Neutrophil (primary cell): ENCODE results near the gene SLIT3.

Experiments used
- H3K27ac ChIP-seq: fragments of 200-600 bp; sonication (generic); 2 replicates; pipeline ENCODE4 v1.5.1; 2016; ENCODE audit warnings: mild to moderate bottlenecking, moderate library complexity
- H3K27me3 ChIP-seq: fragments of 200-600 bp; sonication (generic); 2 replicates; pipeline ENCODE4 v1.6.0; 2016; ENCODE audit warnings: mild to moderate bottlenecking
- H3K36me3 ChIP-seq: fragments of 200-600 bp; sonication (generic); 2 replicates; pipeline ENCODE4 v1.5.1; 2017
- H3K4me1 ChIP-seq, 2 experiments: fragments of 200-600 bp in 1 of 2; sonication (generic) in 1 of 2; 1 replicate in 1 of 2; 2 replicates in 1 of 2; pipeline versions ENCODE4 v1.5.1 to v1.6.1; 2013 to 2016; ENCODE audit warnings: low read depth in 1 of 2, low read length in 1 of 2, mild to moderate bottlenecking in 1 of 2, moderate library complexity in 1 of 2; ENCODE audit not compliant: control insufficient read depth in 1 of 2, insufficient read depth in 1 of 2
- H3K4me3 ChIP-seq, 2 experiments: fragments of 200-600 bp in 1 of 2; sonication (generic) in 1 of 2; 1 replicate in 1 of 2; 2 replicates in 1 of 2; pipeline ENCODE4 v1.5.1; 2013 to 2016; ENCODE audit warnings: low read depth in 1 of 2, low read length in 1 of 2, mild to moderate bottlenecking in 1 of 2, moderate library complexity in 1 of 2
- H3K9me3 ChIP-seq: fragments of 200-600 bp; sonication (generic); 2 replicates; pipeline ENCODE4 v1.5.1; 2016
- TF ChIP-seq, protein P1 (sequence below): fragments of 200-600 bp; sonication (generic); IDR thresholded peaks from 2 replicates; pipeline ENCODE4 v1.5.1; 2016; ENCODE audit warnings: antibody characterized with exemption

Gene SLIT3

DNA sequence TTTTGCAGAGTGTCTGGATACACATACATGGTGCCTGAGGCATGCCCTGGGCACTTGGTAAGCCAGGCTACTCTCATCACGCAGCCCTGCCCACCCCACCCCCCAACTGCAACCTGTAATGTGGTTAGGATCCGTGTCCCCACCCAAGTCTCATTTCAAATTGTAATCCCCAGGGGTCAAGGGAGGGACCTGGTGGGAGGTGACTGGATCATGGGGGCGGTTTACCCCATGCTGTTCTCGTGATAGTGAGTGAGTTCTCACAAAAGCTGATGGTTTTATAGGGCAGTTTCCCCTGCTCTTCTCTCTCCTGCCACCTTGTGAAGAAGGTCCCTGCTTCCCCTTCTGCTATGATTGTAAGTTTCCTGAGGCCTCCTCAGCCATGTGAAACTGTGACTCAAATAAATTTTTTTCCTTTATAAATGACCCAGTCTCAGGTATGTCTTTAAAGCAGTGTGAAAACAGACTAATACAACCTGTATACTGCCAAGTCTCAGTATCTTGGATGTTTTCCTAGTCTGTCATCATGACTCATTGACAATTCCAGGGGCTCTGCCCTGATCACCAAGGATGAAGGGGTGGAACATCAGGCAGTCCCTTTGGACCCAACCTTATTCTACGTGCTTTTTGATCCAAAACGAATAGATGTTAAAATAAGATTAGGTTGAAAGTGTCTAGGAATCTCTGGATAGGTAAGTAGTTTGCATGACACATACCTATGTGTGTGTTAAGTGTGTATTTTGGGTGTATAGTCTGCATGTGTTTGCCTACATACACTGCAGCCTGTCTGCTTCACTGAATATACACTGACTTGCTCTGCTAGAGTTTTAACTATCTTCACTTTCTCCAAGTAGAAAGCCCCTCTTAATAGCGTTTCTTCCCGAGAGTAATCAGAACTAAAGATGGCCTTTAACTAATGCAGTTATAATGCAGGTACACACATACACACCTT, 293.8 kb downstream of the SLIT3 start:
- H3K27ac ChIP-seq, result no peak overlapping the region
- no peaks in the 10 kb centered on the region for H3K27me3 ChIP-seq
- H3K4me1 ChIP-seq, result no peaks in the 10 kb centered on the region
- no peaks in the 10 kb centered on the region for H3K9me3 ChIP-seq
- H3K36me3 ChIP-seq, result no peaks in the 10 kb centered on the region
- TF ChIP-seq, protein P1, sequence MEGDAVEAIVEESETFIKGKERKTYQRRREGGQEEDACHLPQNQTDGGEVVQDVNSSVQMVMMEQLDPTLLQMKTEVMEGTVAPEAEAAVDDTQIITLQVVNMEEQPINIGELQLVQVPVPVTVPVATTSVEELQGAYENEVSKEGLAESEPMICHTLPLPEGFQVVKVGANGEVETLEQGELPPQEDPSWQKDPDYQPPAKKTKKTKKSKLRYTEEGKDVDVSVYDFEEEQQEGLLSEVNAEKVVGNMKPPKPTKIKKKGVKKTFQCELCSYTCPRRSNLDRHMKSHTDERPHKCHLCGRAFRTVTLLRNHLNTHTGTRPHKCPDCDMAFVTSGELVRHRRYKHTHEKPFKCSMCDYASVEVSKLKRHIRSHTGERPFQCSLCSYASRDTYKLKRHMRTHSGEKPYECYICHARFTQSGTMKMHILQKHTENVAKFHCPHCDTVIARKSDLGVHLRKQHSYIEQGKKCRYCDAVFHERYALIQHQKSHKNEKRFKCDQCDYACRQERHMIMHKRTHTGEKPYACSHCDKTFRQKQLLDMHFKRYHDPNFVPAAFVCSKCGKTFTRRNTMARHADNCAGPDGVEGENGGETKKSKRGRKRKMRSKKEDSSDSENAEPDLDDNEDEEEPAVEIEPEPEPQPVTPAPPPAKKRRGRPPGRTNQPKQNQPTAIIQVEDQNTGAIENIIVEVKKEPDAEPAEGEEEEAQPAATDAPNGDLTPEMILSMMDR, result no peak
- no peak overlapping the region for H3K4me3 ChIP-seq

DNA sequence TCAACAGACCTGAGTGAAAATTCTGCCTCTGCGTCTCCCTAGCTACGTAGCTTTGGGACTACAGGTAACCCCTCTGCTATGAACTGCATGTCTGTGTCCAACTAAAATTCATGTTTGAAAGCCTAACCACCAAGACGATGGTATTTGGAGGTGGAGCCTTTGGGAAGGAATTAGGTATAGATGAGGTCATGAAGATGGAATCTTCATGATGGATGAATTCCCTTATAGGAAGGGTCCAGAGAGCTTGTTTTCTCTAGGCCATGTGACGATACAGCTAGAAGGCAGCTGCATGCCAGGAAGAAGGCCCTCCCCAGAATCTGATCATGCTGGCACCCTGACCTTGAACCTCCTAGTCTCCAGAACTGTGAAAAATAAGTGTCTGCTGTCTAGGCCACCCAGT, 296.4 kb downstream of the SLIT3 start:
- Histone ChIP-seq H3K27me3 (peaks cover 6% of the 10 kb centered on the region), H3K27ac (no peak overlapping the region), H3K4me1 (no peaks in the 10 kb centered on the region), H3K36me3 (no peaks in the 10 kb centered on the region), H3K9me3 (no peaks in the 10 kb centered on the region), H3K4me3 (no peak overlapping the region)
- TF ChIP-seq, protein P1, result no peak

DNA sequence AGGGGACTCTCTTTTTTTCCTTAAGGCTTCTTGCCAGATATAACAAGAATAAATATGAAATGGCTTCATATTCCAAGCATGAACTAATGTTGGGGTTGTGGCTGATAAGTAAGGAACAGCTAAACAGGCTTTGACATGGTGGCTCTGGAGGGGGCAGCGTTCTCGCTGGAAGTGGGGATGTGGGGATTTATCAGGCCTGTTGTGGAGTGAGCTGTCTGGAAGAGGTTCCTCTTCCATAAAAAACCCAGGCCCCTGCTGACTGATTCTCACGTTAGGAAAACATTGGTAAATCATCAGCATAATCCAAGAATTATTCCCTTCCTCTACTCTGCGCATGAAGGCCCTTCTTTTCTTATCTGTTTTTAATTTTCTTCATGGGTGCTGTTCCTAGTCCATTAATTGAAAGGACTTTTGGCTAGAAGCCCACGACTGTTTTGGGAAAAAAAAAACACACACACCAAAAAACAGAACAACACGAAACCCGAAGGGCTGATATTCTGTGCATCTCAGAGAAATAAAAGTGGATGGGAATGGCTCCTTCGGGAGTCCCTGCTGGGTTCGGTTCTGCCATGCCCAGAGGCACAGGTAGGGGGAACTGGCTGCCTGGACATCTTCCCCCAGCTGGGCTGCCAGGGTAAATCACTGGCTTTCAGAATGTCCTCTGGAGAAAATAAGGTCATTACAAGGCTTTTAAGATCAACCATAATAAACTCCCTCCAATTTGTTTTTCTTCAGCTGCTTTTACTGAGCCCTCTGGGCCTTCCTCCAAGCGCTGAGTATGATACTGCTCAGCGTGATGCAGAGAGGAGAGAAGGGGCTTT, 297.0 kb downstream of the SLIT3 start:
- no peak overlapping the region for H3K4me3 ChIP-seq
- H3K36me3 ChIP-seq, result no peaks in the 10 kb centered on the region
- TF ChIP-seq, protein P1, result no peak
- no peaks in the 10 kb centered on the region for H3K9me3 ChIP-seq
- H3K27ac ChIP-seq, result no peak overlapping the region
- H3K4me1 ChIP-seq, result no peaks in the 10 kb centered on the region
- H3K27me3 ChIP-seq, result peaks cover 6% of the 10 kb centered on the region

DNA sequence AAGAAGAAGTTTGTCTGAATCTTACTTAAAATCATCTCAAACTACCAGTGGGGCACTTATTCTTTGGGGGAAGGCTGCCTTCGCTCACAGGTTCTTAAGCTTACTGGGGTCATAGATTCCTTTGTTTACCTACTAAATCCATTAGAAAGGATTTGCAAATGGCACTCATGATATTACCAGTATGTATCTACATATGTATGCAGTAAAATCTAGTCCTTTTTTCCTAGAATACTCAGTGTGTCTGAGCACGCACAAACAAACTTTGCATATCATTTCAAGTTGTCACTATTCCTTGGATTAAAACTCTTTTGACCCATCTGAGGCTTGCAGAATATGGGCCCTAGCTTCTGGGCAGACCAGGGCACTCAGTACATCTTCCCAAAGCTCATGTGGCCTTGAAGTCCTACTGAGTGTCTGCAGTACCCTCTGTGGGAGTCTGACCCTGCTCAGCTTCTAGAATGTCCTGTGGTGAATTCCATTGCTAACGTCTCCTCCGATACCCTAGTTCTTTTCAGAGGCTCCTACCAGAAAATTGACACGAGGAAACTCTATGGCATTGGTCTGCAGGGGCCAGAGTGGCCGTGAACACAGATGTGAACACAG, 297.9 kb downstream of the SLIT3 start:
- no peak overlapping the region for H3K27ac ChIP-seq
- H3K9me3 ChIP-seq, result no peaks in the 10 kb centered on the region
- peaks cover 6% of the 10 kb centered on the region for H3K27me3 ChIP-seq
- no peak overlapping the region for H3K4me3 ChIP-seq
- TF ChIP-seq, protein P1, result no peak
- no peaks in the 10 kb centered on the region for H3K4me1 ChIP-seq
- no peaks in the 10 kb centered on the region for H3K36me3 ChIP-seq

DNA sequence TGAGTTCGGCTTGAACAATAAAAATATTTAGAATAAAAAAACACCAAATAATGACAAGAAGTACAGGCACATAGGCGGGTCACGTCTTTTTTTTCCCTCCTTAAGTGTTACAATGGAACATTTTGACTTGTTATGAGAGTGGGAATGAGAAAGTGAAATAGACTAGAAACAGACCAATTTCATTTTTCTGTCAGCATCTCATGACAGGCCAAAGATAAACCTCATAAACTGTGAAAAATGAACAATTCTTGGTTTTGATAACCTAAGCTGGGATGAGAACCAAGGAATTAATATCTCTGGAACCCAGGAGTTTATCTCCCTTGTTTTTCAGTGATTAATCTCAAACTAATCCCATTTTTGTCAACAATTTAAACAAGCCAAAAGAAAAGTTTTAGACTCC, 299.5 kb downstream of the SLIT3 start:
- TF ChIP-seq, protein P1, result no peak
- H3K4me1 ChIP-seq, result no peaks in the 10 kb centered on the region

More for the DNA sequence above, 299.5 kb downstream of the SLIT3 start:
- H3K4me3 ChIP-seq, result no peak overlapping the region
- no peaks in the 10 kb centered on the region for H3K9me3 ChIP-seq
- peaks cover 6% of the 10 kb centered on the region for H3K27me3 ChIP-seq
- H3K27ac ChIP-seq, result no peak overlapping the region
- H3K36me3 ChIP-seq, result no peaks in the 10 kb centered on the region
